Lung (tissue), 12 donors: ENCODE measurements around the gene CACNA1E. TPM values are rescaled to one million over a fixed set of nuclear protein-coding genes. Genes with fewer than 3 reads are reported as not detected.
A peak's percentile ranks its signal among the peaks of the same experiment; 100 is the strongest.

Experiments
- ATAC-seq: fragments of 200-7000 bp; cut with Tn5 transposase; one replicate; pipeline ENCODE4 v1.9.1; 2020; ENCODE audit warnings: moderate number of reproducible peaks; ENCODE audit not compliant: insufficient read depth, low FRiP score
- DNase-seq, 3 donors: peaks; one replicate each; pipeline ENCODE4 v3.0.0-alpha.2; 2013 to 2017
- H3K27ac ChIP-seq, 2 donors: one replicate each; pipeline ENCODE4 v1.5.1; 2013; ENCODE audit warnings: mild to moderate bottlenecking in 2 of 2, moderate library complexity in 2 of 2, control low read depth in 1 of 2, inconsistent platforms in 1 of 2, low read depth in 1 of 2, low read length in 1 of 2
- H3K27me3 ChIP-seq, 3 donors: one replicate each; pipeline ENCODE4 v1.5.1; 2013; ENCODE audit warnings: low read length in 2 of 3; ENCODE audit not compliant: control insufficient read depth in 3 of 3, insufficient read depth in 3 of 3
- H3K36me3 ChIP-seq, 4 donors: one replicate each; pipeline ENCODE4 v1.5.1; 2013; ENCODE audit warnings: low read length in 4 of 4, mild to moderate bottlenecking in 1 of 4, moderate library complexity in 1 of 4; ENCODE audit not compliant: control insufficient read depth in 4 of 4, insufficient read depth in 4 of 4
- H3K4me1 ChIP-seq, 5 donors: one replicate each; pipeline ENCODE4 v1.5.1; 2013; ENCODE audit warnings: low read length in 5 of 5, mild to moderate bottlenecking in 2 of 5, moderate library complexity in 1 of 5; ENCODE audit not compliant: control insufficient read depth in 5 of 5, insufficient read depth in 5 of 5
- H3K4me3 ChIP-seq: one replicate; pipeline ENCODE4 v1.5.1; 2013; ENCODE audit warnings: mild to moderate bottlenecking, control low read depth, moderate library complexity
- H3K9ac ChIP-seq, 2 donors: one replicate each; pipeline ENCODE4 v1.5.1; 2013; ENCODE audit warnings: low read length in 2 of 2, control low read depth in 1 of 2; ENCODE audit not compliant: insufficient read depth in 1 of 2
- H3K9me3 ChIP-seq, 4 donors: one replicate each; pipeline ENCODE4 v1.5.1; 2013; ENCODE audit warnings: low read length in 3 of 4, mild to moderate bottlenecking in 1 of 4, moderate library complexity in 1 of 4; ENCODE audit not compliant: control insufficient read depth in 4 of 4, insufficient read depth in 3 of 4
- WGBS, 2 donors: extraction: QIAGEN DNeasy Blood & Tissue Kit; methylation state at CpG; one replicate each; pipeline ENCODE4 v1.1.7; 2013; 5-methylcytosine and 5-hydroxymethylcytosine counted together
- polyA plus RNA-seq, 2 donors: library from polyadenylated mRNA; stranded (reverse); fragments of 200-250 nt; gene quantifications; one replicate each; pipeline ENCODE4 v1.2.1, GENCODE V29; 2013
- total RNA-seq, 2 donors: library from RNA; depleted of rRNA in 1 of 2; stranded (reverse); fragments of >200 nt in 1 of 2; gene quantifications; one replicate each; pipeline ENCODE4 v1.2.1, GENCODE V29; 2014 to 2021
- TF ChIP-seq, protein P1 (sequence below): IDR thresholded peaks from 2 replicates; pipeline ENCODE4 v1.5.1; 2012; ENCODE audit warnings: mild to moderate bottlenecking; ENCODE audit errors: control extremely low read depth, extremely low read depth
- donor health status: control.
- donor health status: control.
- donor health status: Bipolar disorder and iron deficiency.
- donor health status: healthy.
- donor health status: DM: yes; HTN: yes; CAD: no.

Gene CACNA1E
- total and polyA plus RNA-seq, 4 donors, result 0.02 to 1.4 (median 0.80) TPM

DNA sequence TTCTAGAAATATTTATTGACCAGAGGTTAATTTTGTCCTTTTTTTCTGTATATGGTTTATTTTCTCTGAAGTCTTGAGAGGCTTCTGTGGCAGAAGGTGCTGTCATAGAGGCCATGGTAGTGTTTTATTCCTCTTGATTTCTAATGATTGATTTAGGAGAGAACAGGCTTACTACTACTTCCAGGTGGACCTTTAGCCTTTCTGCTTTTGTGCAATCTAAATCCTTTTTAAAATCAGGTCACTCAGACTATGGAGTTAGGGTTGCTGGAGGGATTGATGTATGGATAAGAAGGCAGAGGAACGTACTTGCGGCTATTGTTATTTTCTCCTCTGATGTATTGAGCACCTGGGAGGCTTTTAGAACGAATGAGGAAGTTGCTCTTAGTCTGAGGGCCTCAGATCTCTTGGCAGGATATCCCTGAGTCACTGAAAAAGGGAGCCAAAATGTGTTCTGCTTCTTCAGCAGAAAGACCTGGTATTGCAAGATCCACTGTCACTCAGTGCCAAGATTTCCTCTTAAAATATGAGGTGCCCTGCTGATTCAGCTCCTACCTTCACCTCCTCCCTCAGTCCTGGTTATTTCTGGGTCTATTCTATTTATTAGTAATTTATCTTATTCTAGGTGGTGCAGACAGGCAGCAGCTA is 300.8 kb downstream of the CACNA1E start:
- Histone ChIP-seq H3K36me3 (no peaks in the 10 kb centered on the region), H3K9me3 (peaks cover 0 to 5% (median 0%) of the 10 kb centered on the region in 4 donors), H3K4me3 (no peak overlapping the region), H3K27me3 (no peaks in the 10 kb centered on the region), H3K27ac (no peak overlapping the region), H3K9ac (no peak overlapping the region), H3K4me1 (no peaks in the 10 kb centered on the region)
- ATAC-seq (no peak), DNase-seq (peak in 1 of 3 donors; percentile 49)
- TF ChIP-seq, protein P1, sequence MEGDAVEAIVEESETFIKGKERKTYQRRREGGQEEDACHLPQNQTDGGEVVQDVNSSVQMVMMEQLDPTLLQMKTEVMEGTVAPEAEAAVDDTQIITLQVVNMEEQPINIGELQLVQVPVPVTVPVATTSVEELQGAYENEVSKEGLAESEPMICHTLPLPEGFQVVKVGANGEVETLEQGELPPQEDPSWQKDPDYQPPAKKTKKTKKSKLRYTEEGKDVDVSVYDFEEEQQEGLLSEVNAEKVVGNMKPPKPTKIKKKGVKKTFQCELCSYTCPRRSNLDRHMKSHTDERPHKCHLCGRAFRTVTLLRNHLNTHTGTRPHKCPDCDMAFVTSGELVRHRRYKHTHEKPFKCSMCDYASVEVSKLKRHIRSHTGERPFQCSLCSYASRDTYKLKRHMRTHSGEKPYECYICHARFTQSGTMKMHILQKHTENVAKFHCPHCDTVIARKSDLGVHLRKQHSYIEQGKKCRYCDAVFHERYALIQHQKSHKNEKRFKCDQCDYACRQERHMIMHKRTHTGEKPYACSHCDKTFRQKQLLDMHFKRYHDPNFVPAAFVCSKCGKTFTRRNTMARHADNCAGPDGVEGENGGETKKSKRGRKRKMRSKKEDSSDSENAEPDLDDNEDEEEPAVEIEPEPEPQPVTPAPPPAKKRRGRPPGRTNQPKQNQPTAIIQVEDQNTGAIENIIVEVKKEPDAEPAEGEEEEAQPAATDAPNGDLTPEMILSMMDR, result no peak
- 16 to 34% methylated on average over 3 of the region's 3 CpGs for WGBS, 2 donors

DNA sequence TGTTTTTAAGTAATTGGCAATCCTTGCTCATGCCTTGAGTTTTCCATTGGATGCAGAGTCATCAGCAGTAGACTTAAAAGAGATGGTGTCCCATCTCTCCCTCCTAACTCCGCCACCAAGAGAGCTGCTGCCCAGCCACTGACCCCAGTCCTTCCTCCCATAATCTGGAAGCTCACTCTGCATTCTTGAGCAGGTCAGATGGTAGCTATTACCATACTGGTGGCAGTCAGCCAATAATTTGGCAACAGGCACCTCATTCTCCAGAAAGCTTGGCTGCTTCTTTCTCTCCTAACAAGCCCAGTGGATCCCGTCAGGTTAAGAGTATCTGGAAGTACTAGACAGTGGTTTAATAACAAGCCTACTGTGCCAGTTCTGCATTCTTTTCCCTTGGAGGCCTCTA is 306.1 kb downstream of the CACNA1E start:
- Histone ChIP-seq H3K9me3 (peaks cover 0 to 8% (median 0%) of the 10 kb centered on the region in 4 donors), H3K4me1 (no peaks in the 10 kb centered on the region), H3K36me3 (no peaks in the 10 kb centered on the region), H3K27me3 (no peaks in the 10 kb centered on the region), H3K4me3 (no peak overlapping the region), H3K27ac (no peak overlapping the region), H3K9ac (no peak overlapping the region)
- ATAC-seq (no peak), DNase-seq (peak; percentile 23 to 33 (median 31))
- TF ChIP-seq, protein P1, result no peak
- 73 to 92% methylated on average over 2 of the region's 2 CpGs for WGBS, 2 donors

DNA sequence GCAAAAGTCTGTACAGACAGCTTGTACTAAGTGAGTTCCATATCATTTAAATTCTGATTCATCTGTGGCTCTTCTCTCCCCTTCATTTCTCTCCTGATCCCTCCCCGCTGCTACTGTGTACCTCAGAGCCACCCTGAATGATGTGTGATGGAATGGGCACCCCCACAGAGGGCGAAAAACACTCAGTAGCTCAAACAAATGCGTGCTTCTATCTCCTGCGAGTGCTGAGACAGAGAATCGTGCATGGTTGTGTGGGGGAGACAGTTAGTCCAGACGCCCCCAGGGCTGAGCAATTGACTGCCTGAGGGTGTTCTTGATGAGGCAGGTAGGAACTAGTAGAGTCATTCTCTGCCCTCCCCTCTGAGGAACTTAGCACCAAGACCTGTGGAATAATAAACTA is 308.4 kb downstream of the CACNA1E start:
- 73 to 80% methylated on average over 6 of the region's 6 CpGs for WGBS, 2 donors
- TF ChIP-seq, protein P1, result no peak
- DNase-seq, result no peak
- Histone ChIP-seq H3K36me3 (no peaks in the 10 kb centered on the region), H3K9ac (no peak overlapping the region), H3K9me3 (peaks cover 0 to 11% (median 0%) of the 10 kb centered on the region in 4 donors), H3K4me3 (no peak overlapping the region), H3K4me1 (no peaks in the 10 kb centered on the region), H3K27ac (no peak overlapping the region), H3K27me3 (no peaks in the 10 kb centered on the region)
- no peak for ATAC-seq

DNA sequence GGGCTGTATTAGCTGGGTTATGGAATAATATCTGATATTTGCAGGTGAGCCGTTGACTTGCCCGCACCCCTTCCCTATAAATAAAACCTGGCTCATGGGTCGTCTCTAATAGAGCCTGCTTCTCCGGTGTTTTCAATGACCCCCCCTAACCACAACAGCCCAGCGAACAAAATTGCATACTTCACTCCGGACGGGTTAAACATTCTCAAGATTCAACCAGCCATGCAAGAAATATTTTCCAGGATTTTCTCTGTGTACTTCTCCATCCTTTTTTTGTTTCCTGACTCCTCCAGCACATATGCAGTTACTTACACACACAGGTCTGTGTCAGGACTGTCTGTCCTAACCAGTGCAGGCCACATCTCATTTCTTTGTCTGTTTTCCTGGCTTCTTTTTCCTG is 310.5 kb downstream of the CACNA1E start:
- 81 to 91% methylated on average over 7 of the region's 7 CpGs for WGBS, 2 donors
- DNase-seq (no peak), ATAC-seq (no peak)
- H3K27me3 ChIP-seq, result no peaks in the 10 kb centered on the region
- H3K36me3 ChIP-seq, result no peaks in the 10 kb centered on the region
- H3K4me1 ChIP-seq, result no peaks in the 10 kb centered on the region
- H3K9me3 ChIP-seq, result peaks cover 0 to 10% (median 0%) of the 10 kb centered on the region in 4 donors
- H3K9ac ChIP-seq, result no peak overlapping the region
- H3K4me3 ChIP-seq, result no peak overlapping the region
- H3K27ac ChIP-seq, result no peak overlapping the region
- TF ChIP-seq, protein P1, result no peak
